Measurements from ENCODE around the gene B4GALT5.

Gene B4GALT5

GRCh38 chr20:49608752-49609670 lies 104.7 kb downstream of the B4GALT5 start:
- DNase-seq (ENCODE audit: low read depth in 2 of 3, low spot score in 1 of 3): peak in 2 of 3 donors; percentile 69 to 70

GRCh38 chr20:49607568-49607967 lies 106.1 kb downstream of the B4GALT5 start:
- DNase-seq (ENCODE audit: low read depth in 2 of 3, low spot score in 1 of 3): no peak

DNA sequence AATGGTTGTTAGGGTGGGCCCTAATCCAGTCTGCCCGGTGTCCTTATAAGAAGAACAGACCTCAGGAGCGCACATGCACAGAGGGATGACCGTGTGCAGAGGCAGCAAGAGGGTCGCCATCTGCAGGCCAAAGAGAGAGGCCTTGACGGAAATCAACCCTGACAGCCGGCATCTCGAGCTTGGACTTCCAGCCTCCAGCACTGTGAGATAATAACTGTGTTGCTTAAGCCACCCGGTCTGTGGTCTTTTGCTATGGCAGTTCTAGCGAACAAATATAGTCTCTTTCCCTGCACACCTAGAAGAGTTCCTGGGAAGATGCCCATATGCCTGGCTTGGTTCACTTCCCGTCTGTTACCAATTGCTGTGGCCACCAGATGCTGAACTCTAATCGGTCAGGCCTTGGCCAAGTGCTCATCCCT lies 110.5 kb downstream of the B4GALT5 start:
- no peak for DNase-seq (ENCODE audit: low read depth in 2 of 3, low spot score in 1 of 3)

GRCh38 chr20:49602345-49603208 lies 111.1 kb downstream of the B4GALT5 start:
- DNase-seq (ENCODE audit: low read depth in 2 of 3, low spot score in 1 of 3): no peak

- no peak for DNase-seq (ENCODE audit: low read depth in 2 of 3, low spot score in 1 of 3)
These were observed 112.3 kb downstream of the B4GALT5 start for GRCh38 chr20:49601153-49601924.

GRCh38 chr20:49599746-49600113 lies 113.9 kb downstream of the B4GALT5 start:
- no peak for DNase-seq (ENCODE audit: low read depth in 2 of 3, low spot score in 1 of 3)

- no peak for DNase-seq (ENCODE audit: low read depth in 2 of 3, low spot score in 1 of 3)
These were observed 115.8 kb downstream of the B4GALT5 start for GRCh38 chr20:49597825-49598395.

- DNase-seq (ENCODE audit: low read depth in 2 of 3, low spot score in 1 of 3): peak; percentile 61 to 86 (median 77)
These were observed 117.7 kb downstream of the B4GALT5 start for GRCh38 chr20:49595811-49596561.

DNA sequence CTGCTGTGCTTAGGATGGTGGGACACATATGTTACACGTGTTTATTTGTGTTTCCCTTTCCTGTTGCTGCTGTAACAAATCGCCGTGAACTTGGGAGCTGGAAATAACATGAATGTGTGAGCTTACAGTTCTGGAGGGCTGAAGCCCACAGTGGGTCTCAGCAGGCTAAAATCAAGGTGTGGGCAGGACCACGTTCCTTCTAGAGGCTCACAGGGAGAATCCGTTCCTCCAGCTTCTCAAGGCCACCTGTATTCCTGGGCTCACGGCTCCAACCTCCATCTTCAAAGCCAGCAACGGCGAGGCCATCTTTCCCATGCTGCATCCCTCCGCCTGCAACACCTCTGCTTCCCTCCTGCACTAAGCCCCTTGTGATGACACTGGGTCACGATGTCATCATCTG lies 118.3 kb downstream of the B4GALT5 start:
- no peak for DNase-seq (ENCODE audit: low read depth in 2 of 3, low spot score in 1 of 3)

GRCh38 chr20:49594931-49595315 lies 118.8 kb downstream of the B4GALT5 start:
- no peak for DNase-seq (ENCODE audit: low read depth in 2 of 3, low spot score in 1 of 3)

- peak; percentile 64 to 79 (median 66) for DNase-seq (ENCODE audit: low read depth in 2 of 3, low spot score in 1 of 3)
These were observed 119.3 kb downstream of the B4GALT5 start for GRCh38 chr20:49594143-49594930.

DNA sequence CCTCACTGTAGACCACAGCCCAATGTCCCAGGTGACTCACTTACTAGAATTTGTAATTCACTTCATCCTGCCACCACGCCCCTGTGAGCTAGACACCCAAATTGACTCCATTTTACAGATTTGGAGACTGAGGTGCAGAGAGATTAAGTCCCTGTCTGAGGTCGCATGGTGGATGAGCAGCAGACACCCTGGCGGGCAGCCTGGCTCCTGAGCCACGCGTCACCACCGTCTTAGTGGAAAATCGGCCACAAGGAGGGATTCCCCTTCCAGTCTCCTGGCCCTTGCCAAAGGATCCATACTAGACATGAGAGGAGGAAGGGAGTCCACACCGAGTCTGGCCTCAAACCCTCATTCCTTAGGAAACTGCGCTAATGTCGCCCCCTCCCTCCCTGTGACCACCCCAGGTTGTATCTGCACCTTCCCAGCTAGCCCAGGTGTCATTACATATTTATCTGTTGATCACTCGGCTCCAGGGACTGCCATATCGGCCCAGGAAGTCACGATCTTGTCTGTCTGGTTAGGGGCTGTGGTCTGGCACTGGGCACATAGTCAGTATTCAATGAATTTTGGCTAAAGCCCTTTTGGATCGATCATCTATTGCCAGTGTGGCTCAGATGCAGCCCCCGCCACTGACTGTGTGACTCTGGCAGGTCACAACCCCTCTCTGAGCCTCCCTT lies 120.1 kb downstream of the B4GALT5 start:
- peak in 2 of 3 donors; percentile 43 for DNase-seq (ENCODE audit: low read depth in 2 of 3, low spot score in 1 of 3)

DNA sequence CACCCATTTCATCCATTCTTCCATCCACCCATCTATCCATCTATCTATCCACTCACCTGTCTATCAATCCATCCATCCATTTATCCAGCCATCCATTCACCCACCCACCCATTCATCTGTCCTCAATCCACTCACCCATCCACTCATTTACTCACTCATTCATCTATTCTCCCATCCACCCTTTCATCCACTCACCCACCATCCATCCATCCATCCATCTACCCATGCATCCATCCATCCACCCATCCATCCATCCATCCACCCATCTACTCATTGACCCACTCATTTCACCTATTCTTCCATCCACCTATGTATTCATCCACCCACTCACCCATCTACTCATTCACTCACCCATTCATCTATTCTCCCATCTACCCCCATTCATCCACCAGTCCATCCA lies 121.6 kb downstream of the B4GALT5 start:
- no peak for DNase-seq (ENCODE audit: low read depth in 2 of 3, low spot score in 1 of 3)

DNA sequence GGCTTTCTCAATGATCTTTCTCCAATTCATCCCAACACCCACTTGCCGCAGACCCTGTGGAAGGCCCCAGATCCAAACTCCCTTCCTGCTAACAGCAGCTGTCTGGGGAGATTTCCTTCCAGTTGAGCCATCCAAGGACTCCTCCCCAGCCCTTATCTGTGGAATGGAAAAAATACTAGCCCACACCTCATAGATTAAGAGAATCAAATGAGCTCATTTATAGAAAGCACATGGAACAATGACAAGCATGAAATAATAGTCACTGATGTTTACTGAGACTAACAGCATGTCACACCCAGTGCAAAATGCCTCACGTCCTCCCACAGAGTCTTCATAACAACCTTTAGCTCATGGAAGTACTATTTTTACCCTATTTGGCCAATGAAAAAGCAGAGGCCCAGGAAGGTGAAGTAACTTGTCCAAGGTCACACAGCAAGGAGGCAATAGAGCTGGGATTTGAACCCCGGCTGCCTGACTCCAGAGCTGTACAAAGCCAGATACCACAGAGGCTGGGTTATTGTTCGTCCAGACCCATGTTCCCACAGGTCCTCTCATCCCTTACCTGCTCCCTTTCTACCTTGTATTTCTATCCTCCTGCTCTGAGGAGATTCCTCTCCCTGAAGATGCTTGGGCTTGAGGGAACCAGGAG lies 122.3 kb downstream of the B4GALT5 start:
- DNase-seq (ENCODE audit: low read depth in 2 of 3, low spot score in 1 of 3): peak in 1 of 3 donors; percentile 32

DNA sequence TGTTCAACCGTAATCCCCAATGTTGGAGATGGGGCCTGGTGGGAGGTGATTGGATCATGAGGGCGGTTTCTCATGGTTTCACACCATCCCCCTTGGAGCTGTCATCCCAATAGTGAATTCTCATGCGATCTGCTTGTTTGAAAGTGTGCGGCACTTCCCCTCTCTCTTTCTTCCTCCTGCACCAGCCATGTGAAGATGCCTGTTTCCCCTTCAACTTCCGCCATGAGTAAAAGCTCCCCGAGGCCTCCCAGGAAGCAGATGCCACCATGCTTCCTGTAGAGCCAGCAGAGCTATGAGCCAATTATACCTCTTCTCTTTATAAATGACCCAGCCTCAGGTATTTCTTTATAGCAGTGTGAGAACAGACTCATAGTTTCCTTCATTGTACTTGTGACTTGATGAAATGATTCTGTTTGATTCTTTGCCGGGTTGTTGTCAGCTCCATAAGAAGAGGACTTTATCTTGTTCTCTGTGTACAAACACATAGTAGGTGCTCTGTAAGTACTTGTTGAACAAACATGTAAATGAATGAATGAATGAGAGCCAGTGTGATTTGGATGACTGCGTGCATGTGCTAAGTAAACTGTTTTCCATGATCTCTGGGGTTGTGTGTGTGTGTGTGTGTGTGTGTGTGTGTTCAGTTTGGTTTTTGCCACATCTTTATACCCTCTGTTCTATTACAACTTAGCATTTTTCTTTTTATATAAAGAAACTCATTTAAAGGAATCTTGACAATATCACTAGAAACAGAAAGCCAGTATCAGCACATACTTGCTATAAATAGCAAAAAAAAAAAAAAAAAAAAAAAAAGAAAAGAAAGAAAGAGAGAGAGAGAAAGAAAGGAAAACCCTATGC lies 123.3 kb downstream of the B4GALT5 start:
- DNase-seq (ENCODE audit: low read depth in 2 of 3, low spot score in 1 of 3): no peak

DNA sequence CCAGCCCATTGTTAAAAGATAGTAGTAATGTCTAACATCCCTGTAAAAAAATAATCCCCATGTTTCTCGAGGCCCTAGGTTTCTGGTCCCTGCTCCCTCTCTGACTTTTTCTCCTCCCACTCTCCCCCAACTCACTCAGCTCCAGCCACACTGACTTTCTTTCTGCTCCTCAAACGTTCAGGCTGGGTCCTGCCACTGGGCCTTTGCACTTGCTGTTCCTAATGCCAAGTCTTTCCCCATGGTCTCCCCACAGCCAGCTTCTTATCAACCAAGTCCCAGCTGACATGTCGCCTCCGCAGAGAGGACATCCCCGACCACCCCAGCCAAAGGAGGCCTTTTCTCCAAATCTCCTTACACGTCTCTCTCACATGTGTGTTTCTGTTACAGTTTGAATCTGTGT lies 123.9 kb downstream of the B4GALT5 start:
- DNase-seq (ENCODE audit: low read depth in 2 of 3, low spot score in 1 of 3): no peak

DNA sequence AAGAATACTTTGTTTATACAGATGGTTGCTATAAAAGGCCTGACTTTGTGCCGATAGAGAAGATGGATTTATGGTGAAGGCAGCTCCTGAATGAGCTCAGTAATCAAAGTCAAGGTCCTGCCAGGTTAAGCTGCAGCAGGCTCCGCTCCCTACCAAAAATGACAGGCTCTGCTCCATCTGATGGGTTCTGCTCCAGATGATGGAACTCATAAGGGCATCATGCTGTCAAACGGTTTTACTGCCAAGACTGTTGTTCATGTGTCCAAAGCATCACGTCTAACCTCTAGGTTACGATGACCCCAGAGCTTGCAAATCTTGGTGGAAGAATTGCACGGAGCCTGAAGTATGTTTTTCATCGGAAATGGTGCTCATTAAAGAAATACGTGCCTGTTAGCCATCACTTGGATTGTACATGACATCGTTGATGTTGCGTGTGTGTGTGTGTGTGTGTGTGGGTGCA lies 126.5 kb downstream of the B4GALT5 start:
- DNase-seq (ENCODE audit: low read depth in 2 of 3, low spot score in 1 of 3): no peak
